T-helper 2 cell treated with Interferon-gamma antibody and Interleukin-4, amounts not matched to agents 100 ng/mL and 5 ng/mL, for 36 hours (primary cell): ENCODE measurements around the gene PPARD. TPM values are rescaled to one million over a fixed set of nuclear protein-coding genes. Genes with fewer than 3 reads are reported as not detected.
"Not testable (repeated sequence)": the region's sequence is repeated elsewhere in the genome, so short reads cannot be mapped to it uniquely, and the experiment has no call there.

Source experiments
- intact Hi-C: fragments of 100-400 bp; cut with micrococcal nuclease; formaldehyde crosslinking; loops from one replicate; pipeline ENCODE4 v1.15.1; 2023
- total RNA-seq: library from RNA; stranded (reverse); gene quantifications from 2 replicates; pipeline ENCODE4 v1.2.3, GENCODE V29; 2022

PPARD gene
- total RNA-seq, 1 donor from 2014 or later, result 18.0 TPM

DNA sequence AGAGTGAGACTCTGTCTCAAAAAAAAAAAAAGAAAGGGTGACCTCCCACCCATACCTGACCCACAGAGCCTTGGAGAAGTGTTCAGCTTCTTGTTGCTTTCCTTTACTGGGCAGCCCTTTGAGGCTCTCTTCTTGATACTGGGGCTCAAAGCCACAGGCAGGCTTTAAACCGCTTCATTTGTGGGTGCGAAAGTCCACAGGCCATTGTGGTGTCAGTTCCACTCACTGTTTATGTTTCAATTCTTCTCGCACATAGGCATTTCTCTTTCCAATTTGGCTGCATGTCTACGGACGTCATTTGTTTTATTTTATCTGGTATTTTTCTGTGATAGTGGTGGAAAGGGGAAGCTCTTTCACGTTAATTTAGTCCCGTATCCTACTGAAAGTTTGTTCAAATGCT is 34.6 kb downstream of the PPARD start:
- intact Hi-C loops, result no loop called here

GRCh38 chr6:35378261-35378660 is 35.9 kb downstream of the PPARD start:
- intact Hi-C loops, result no loop called here

DNA sequence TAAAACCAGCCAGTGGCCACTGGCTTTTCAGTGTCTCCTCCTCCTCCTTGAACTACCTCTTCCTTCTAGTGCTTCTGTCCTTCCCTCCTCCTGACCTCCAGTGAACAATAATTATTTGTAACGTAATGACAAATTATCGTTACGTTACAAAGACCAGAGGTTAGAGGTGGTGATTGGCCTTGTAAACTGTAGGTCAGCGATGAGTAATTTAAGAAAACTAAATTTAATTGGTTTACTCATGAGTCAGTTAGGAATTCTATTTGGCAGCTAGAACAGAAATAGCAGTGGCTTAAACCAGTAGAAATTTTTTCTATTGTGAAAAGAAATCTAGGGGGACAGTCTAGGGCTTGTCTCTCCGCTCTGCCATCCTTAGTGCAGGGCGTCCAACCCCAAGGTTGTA is 38.8 kb downstream of the PPARD start:
- intact Hi-C loops, result no loop called here

- intact Hi-C loops, result no loop called here
Observed at GRCh38 chr6:35382015-35382414, 39.7 kb downstream of the PPARD start.

DNA sequence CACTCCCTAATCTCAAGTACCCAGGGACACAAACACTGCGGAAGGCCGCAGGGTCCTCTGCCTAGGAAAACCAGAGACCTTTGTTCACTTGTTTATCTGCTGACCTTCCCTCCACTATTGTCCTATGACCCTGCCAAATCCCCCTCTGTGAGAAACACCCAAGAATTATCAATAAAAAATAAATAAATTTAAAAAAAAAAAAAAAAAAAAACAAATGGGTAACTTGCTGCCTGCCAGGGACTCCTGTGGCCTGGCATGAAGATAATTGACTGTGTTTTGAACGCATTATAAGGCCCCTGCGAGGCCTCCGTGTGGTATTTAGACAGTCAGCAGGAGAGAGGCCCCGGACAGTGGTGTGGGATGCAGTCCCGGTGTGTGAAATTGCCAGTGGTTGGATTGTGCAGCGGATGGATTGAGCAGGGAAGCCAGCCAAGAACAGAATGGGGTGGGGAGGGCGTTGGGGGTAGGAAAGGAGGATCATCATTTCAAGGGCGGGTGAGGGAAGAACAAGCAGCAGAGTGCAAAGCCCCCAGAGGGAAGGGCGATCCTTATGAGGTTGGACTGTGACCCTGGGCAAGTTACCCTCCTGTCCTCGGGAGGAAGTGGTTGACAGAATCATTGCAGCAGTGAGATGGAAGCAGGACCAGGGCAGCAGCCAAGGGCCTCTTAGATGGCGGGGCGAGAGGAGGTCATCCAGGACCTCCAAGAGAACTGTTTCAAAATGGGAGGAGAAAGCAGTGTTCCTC is 43.3 kb downstream of the PPARD start:
- intact Hi-C loops, result no loop called here

GRCh38 chr6:35386989-35387388 is 44.6 kb downstream of the PPARD start:
- intact Hi-C loops, result no loop called here

- intact Hi-C loops, result no loop called here
Observed at GRCh38 chr6:35388030-35388429, 45.7 kb downstream of the PPARD start.

DNA sequence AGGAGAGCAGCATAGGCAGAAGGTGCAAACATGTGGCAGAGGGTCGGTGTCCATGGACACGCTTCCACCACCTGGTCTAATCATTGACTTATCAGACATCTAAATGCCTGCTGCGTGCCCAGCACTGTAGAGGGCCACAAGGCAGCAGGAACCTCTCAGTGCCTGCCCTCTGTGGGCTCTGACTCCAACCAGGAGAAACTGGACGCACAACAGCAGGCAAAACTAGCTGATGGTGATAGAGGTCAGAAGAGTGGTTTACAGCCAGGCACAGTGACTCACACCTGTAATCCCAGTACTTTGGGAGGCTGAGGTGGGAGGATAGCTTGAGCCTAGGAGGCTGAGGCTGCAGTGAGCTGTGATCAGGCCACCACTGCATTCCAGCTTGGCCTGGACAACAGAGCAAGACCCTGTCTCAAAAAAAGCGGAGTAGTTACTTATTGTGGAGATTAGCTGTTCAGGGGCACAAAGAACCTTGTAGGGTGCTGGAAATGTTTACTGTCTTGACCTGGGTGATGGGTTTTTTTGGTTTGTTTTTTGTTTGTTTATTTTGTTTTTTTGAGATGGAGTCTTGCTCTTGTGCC is 46.5 kb downstream of the PPARD start:
- intact Hi-C loops, result no loop called here

DNA sequence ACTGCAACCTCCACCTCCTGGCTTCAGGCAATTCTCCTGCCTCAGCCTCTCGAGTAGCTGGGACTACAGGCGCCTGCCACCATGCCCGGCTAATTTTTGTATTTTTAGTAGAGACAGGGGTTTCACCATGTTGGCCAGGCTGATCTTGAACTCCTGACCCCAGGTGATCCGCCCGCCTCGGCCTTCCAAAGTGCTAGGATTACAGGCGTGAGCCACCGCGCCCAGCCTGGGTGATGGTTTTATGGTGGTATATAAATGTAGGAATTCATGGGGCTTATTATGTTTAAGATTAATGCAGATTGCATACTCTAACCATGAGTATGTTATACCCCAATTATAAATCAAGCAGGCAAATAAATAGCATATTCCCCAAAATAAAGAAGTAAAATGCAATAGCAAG is 47.0 kb downstream of the PPARD start:
- intact Hi-C loops, result not testable (repeated sequence)

DNA sequence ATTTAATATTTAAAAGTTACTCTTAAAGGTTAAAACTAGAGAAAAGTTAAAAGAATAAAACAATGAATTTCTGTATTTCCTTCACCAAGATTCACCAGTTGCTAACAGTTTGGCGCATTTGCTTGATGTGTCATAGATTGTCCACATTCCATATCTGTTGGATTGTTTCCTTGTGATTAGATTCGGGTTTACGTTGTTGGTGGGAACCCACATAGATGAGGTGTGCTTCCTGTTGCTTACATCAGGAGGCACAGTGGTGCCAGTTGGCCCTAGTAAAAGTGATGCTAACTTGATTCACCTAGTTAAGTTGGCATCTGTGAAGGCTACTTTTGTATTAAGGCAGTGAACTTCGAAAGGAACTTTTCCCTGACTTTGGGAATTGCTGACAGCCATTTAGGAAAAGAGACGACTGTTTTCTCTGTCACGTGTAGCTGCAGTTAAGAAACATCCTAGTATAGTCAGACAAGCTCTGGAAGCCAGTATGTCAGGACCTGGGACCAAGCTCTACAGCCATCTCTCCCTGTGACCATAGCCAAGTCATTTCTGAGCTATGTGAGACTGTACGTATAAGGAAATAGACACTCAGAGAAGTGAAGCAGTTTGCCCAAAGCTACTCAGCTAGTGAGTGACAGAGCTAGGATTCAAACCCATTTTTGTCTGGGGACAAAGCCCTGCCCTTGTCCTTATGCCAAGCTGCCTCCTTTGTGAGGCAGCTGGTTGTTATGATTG is 49.0 kb downstream of the PPARD start:
- intact Hi-C loops, result no loop called here

GRCh38 chr6:35392111-35392702 is 49.8 kb downstream of the PPARD start:
- intact Hi-C loops, result no loop called here

GRCh38 chr6:35392773-35393672 is 50.7 kb downstream of the PPARD start:
- intact Hi-C loops, result no loop called here

DNA sequence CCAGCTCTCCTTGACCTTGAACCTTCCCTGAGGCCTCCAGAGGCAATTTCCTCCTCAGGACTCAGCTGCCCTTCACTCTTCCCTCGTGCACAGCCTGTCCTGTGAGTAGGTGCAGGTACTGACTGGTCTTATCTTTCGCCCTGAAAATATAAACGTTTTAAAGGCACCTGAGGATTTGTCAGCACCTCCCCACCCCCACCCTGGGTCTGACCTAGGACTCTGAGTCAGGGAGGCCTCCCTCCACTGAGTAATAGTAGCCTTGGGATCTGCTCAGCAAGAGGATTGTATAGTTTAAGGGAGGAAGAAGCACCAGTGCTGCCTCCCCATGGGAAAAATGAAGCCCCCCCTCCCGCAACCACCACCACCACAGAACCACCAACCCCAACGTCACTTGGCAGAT is 54.6 kb downstream of the PPARD start:
- intact Hi-C loops, result no loop called here

DNA sequence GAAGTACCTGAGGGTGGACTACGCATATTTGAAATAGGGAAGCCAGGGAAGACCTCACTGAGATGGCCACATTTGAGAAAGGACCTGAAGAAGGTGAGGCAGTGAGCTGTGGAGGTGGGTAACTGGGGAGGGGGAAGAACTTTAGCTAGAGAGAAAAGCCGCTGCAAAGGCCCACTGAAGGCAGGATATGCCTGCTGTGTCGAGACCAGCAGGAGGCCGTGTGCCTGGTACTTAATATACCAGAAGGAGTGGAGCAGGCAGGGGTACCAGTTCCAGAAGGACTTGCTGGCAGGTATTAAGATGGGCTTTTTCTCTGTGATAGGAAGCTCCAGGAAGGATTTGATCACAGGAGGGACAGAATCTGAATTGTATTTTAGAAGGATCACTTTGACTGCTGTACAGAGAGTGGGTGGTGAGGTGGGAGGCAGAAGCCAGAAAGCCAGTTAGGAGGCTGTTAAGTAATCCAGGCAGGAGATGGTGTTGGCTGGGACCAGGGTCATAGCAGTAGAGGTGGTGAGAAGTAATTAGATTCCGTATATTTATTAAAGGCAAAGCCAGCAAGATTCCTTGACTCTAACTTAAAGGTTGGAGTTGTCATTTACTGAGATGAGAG is 55.6 kb downstream of the PPARD start:
- intact Hi-C loops, result no loop called here

DNA sequence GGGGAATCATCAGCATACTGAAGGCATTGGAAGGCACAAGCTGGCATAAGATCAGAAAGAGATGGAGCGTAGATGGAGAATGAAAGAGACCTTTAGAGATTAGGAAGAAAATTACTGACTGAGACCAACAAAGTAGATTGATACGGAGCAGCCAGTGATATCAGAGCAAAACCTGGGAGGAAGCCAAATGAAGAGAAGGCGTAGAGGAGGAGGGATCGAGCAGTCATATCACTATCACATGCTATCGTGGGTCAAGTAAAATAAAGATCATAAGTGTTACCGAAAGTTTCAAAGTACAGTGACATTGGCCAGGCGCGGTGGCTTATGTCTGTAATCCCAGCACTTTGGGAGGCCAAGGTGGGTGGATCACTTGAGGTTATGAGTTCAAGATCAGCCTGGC is 56.2 kb downstream of the PPARD start:
- intact Hi-C loops, result no loop called here

DNA sequence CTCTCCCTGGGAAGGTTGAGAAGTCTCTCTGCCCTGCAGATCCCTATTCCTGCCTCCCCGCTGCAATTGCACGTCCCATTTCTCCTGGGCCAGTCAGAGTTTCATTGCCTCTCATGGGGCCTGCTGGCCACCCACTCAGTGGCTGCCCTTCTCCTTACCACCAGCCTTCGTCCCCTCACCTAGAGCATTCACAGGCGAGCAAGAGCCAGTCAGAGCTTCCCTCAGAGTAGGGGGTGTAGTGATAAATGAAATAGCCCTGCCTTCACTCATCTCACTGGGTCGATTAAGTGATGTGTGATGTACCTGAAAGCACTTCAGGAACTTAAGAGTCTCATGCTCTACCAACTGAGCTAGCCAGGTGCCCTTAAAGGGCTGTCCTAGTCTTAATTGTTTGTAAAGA is 57.8 kb downstream of the PPARD start:
- intact Hi-C loops, result no loop called here

- intact Hi-C loops, result no loop called here
Observed at GRCh38 chr6:35400901-35401311, 58.5 kb downstream of the PPARD start.

GRCh38 chr6:35401514-35401913 is 59.2 kb downstream of the PPARD start:
- intact Hi-C loops, result no loop called here

DNA sequence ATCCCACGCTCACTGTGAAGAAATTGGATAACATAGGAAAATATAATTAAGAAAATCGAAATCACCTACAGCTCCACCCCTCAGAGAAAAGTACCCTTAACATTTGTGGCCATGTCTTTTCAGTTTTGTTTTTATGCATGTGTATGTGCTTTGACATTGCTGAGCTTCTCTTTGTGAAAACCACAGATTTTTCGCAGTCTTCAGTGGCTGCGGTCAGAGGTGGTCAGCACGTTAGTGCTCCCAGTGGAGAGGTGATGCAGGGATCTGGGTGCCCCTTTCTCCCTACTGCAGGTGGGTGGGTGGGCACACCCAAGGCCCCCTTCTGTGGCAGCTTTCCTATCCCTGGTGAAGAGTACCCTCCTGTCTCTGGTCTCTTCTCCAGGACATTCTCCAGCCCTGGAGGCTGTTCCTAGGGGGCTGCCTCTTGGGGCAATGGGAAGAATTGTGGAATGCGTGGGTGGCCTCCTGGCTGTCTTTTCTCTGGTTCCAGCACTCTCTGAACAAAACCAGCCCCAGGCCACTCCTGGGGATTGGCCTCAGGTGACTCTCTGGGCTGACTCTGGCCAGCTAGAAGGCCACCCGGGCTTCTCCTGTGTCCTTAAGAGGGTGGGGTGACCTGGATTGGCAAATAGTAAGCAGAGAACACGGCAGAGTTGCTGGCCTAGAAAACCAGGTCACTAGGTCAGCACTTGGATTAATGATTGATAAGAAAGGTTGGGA is 59.9 kb downstream of the PPARD start:
- intact Hi-C loops, result no loop called here

- intact Hi-C loops, result no loop called here
Observed at GRCh38 chr6:35402856-35403191, 60.5 kb downstream of the PPARD start.
